Measurements from ENCODE around the gene PCOLCE2. TPM values are rescaled to one million over a fixed set of nuclear protein-coding genes. Genes with fewer than 3 reads are reported as not detected.

The PCOLCE2 gene
- total RNA-seq, 1 donor from 2014 or later: 2.7 TPM

GRCh38 chr3:142902356-142902755 is 13.5 kb upstream of the PCOLCE2 start:
- H3K27ac Mint-ChIP-seq (ENCODE audit: unreplicated experiment): no peak overlapping the region
- no peak overlapping the region for H3K4me3 Mint-ChIP-seq (ENCODE audit: unreplicated experiment)
- no peak for DNase-seq (ENCODE audit: low spot score)
- H3K27me3 Mint-ChIP-seq (ENCODE audit: low read depth): peaks cover 1% of the 10 kb centered on the region
- TF ChIP-seq CTCF (IDR thresholded peaks at IDR 0.05): no peak
- no peaks in the 10 kb centered on the region for H3K9me3 Mint-ChIP-seq (ENCODE audit: low read depth)
- no peaks in the 10 kb centered on the region for H3K36me3 Mint-ChIP-seq (ENCODE audit: low read depth)
- H3K4me1 Mint-ChIP-seq (ENCODE audit: low read depth): peaks cover 6% of the 10 kb centered on the region

- no peaks in the 10 kb centered on the region for H3K36me3 Mint-ChIP-seq (ENCODE audit: low read depth)
- H3K4me3 Mint-ChIP-seq (ENCODE audit: unreplicated experiment): no peak overlapping the region
- no peak for TF ChIP-seq CTCF (IDR thresholded peaks at IDR 0.05)
- H3K27ac Mint-ChIP-seq (ENCODE audit: unreplicated experiment): no peak overlapping the region
- no peaks in the 10 kb centered on the region for H3K27me3 Mint-ChIP-seq (ENCODE audit: low read depth)
- H3K9me3 Mint-ChIP-seq (ENCODE audit: low read depth): no peaks in the 10 kb centered on the region
- H3K4me1 Mint-ChIP-seq (ENCODE audit: low read depth): peaks cover 12% of the 10 kb centered on the region
- DNase-seq (ENCODE audit: low spot score): no peak
These were observed 9.7 kb upstream of the PCOLCE2 start for GRCh38 chr3:142898346-142899213.

DNA sequence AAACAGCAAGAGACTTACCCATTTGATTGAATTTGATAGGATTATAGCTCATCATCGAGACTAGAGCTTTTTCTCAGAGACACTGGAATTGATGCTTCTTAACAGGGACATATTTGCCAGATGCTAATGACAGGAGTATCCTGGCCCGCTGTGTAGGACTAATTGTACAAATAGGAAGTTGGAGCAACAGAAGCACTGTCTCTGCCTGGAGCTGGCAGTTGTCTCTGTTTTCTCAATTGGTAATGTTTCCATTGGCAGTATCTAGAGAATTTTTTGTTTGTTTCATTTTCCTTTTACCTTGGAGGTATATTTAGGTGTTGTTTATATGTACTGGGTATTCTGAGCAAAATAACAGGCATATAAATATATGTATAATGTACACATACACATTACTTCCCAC is 8.9 kb upstream of the PCOLCE2 start:
- no peaks in the 10 kb centered on the region for H3K27me3 Mint-ChIP-seq (ENCODE audit: low read depth)
- H3K27ac Mint-ChIP-seq (ENCODE audit: unreplicated experiment): no peak overlapping the region
- H3K9me3 Mint-ChIP-seq (ENCODE audit: low read depth): no peaks in the 10 kb centered on the region
- TF ChIP-seq CTCF (IDR thresholded peaks at IDR 0.05): no peak
- H3K36me3 Mint-ChIP-seq (ENCODE audit: low read depth): no peaks in the 10 kb centered on the region
- peaks cover 12% of the 10 kb centered on the region for H3K4me1 Mint-ChIP-seq (ENCODE audit: low read depth)
- no peak for DNase-seq (ENCODE audit: low spot score)
- no peak overlapping the region for H3K4me3 Mint-ChIP-seq (ENCODE audit: unreplicated experiment)

- H3K4me1 Mint-ChIP-seq (ENCODE audit: low read depth): peaks cover 6% of the 10 kb centered on the region
- H3K4me3 Mint-ChIP-seq (ENCODE audit: unreplicated experiment): no peak overlapping the region
- H3K27me3 Mint-ChIP-seq (ENCODE audit: low read depth): no peaks in the 10 kb centered on the region
- TF ChIP-seq CTCF (IDR thresholded peaks at IDR 0.05): no peak
- H3K36me3 Mint-ChIP-seq (ENCODE audit: low read depth): no peaks in the 10 kb centered on the region
- H3K9me3 Mint-ChIP-seq (ENCODE audit: low read depth): no peaks in the 10 kb centered on the region
- H3K27ac Mint-ChIP-seq (ENCODE audit: unreplicated experiment): no peak overlapping the region
- DNase-seq (ENCODE audit: low spot score): no peak
These were observed 8.1 kb upstream of the PCOLCE2 start for GRCh38 chr3:142896996-142897395.

DNA sequence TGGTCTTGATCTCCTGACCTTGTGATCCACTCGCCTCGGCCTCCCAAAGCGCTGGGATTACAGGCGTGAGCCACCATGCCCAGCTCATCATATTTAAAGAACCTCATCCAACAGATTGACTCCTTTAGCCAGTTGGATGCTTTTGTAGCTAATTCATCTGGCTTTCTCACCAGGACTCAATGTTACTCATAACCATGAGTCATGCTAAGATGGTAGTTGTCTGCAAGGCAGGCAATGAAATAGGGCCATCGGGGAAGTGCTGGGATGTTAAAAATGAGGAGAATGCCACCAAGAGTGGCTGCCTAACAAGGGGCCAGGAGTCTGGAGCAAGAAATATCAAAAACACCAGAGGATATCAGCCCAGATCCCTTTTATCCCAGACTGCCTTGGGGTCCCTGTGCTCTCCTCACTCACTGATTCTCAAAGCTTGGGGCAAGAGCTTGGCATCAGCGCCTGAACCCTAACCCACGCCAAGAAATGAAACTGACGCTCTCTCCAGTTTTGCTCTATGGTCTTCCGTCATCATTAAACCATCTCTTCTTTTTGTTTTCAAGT is 7.4 kb upstream of the PCOLCE2 start:
- Mint-ChIP-seq H3K27ac (ENCODE audit: unreplicated experiment) (no peak overlapping the region), H3K4me1 (ENCODE audit: low read depth) (peaks cover 6% of the 10 kb centered on the region), H3K9me3 (ENCODE audit: low read depth) (no peaks in the 10 kb centered on the region), H3K27me3 (ENCODE audit: low read depth) (no peaks in the 10 kb centered on the region), H3K4me3 (ENCODE audit: unreplicated experiment) (no peak overlapping the region), H3K36me3 (ENCODE audit: low read depth) (no peaks in the 10 kb centered on the region)
- no peak for TF ChIP-seq CTCF (IDR thresholded peaks at IDR 0.05)
- DNase-seq (ENCODE audit: low spot score): no peak
